ENCODE data around the gene DYNC1I1. TPM values are rescaled to one million over a fixed set of nuclear protein-coding genes. Genes with fewer than 3 reads are reported as not detected.

DYNC1I1 gene
- total RNA-seq, 1 donor from 2014 or later: 0.79 TPM

GRCh38 chr7:95951997-95952795 is 179.8 kb downstream of the DYNC1I1 start:
- no peak overlapping the region for H3K27ac ChIP-seq
- Mint-ChIP-seq H3K9me3 (no peaks in the 10 kb centered on the region), H3K36me3 (no peaks in the 10 kb centered on the region), H3K4me1 (no peaks in the 10 kb centered on the region), H3K27me3 (ENCODE audit: insufficient read depth, low read depth) (no peaks in the 10 kb centered on the region), H3K27ac (no peak overlapping the region), H3K4me3 (no peak overlapping the region)
- H4K20me1 ChIP-seq (ENCODE audit: low read depth): no peaks in the 10 kb centered on the region
- H3K36me3 ChIP-seq: no peaks in the 10 kb centered on the region
- H3K4me3 ChIP-seq: no peak overlapping the region
- no peaks in the 10 kb centered on the region for H3K9me3 ChIP-seq (ENCODE audit: low read depth)
- no peak for DNase-seq (ENCODE audit: low spot score)
- H3K4me2 ChIP-seq: no peak overlapping the region
- H3K4me1 ChIP-seq: no peaks in the 10 kb centered on the region
- H3F3A ChIP-seq (ENCODE audit: low read depth): no peaks in the 10 kb centered on the region
- TF ChIP-seq CTCF (IDR thresholded peaks at IDR 0.05) (no peak), EZH2 (IDR thresholded peaks at IDR 0.05) (no peak), EZH2phosphoT487 (IDR thresholded peaks at IDR 0.05) (no peak)
- no peak overlapping the region for H3K9ac ChIP-seq
- H3K27me3 ChIP-seq: no peaks in the 10 kb centered on the region
- no peak overlapping the region for H2AFZ ChIP-seq (replicated peaks)
- no peaks in the 10 kb centered on the region for H3K79me2 ChIP-seq (ENCODE audit: low read depth)

DNA sequence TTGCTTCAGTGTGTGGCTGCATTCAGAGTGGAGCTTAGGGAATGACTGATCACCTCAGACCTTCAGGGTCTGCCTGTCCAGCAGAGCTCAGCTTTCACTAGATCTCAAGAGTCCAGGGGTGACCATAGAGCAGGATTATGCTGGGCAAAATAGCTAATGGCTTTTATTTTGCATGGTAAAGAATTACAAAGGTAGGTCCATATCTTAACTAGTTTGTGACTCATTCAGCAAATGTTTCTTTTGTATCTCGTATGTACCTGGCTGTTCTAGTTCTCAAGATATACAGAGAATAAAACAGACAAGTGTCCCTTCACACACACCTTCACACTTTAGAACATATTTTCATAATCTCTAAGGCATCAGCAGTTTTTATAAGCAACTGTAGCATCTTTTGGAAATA is 180.5 kb downstream of the DYNC1I1 start:
- Histone ChIP-seq H3F3A (ENCODE audit: low read depth) (no peaks in the 10 kb centered on the region), H3K79me2 (ENCODE audit: low read depth) (no peaks in the 10 kb centered on the region), H3K27me3 (no peaks in the 10 kb centered on the region), H3K4me3 (no peak overlapping the region), H2AFZ (replicated peaks) (no peak overlapping the region), H4K20me1 (ENCODE audit: low read depth) (no peaks in the 10 kb centered on the region), H3K36me3 (no peaks in the 10 kb centered on the region), H3K4me1 (no peaks in the 10 kb centered on the region), H3K9ac (no peak overlapping the region), H3K27ac (no peak overlapping the region), H3K9me3 (ENCODE audit: low read depth) (no peaks in the 10 kb centered on the region), H3K4me2 (no peak overlapping the region)
- Mint-ChIP-seq H3K27ac (no peak overlapping the region), H3K4me1 (no peaks in the 10 kb centered on the region), H3K36me3 (no peaks in the 10 kb centered on the region), H3K4me3 (no peak overlapping the region), H3K9me3 (no peaks in the 10 kb centered on the region), H3K27me3 (ENCODE audit: insufficient read depth, low read depth) (no peaks in the 10 kb centered on the region)
- no peak for DNase-seq (ENCODE audit: low spot score)
- TF ChIP-seq EZH2phosphoT487 (IDR thresholded peaks at IDR 0.05) (no peak), CTCF (IDR thresholded peaks at IDR 0.05) (no peak), EZH2 (IDR thresholded peaks at IDR 0.05) (no peak)

GRCh38 chr7:95955748-95956147 is 183.4 kb downstream of the DYNC1I1 start:
- Mint-ChIP-seq H3K27me3 (ENCODE audit: insufficient read depth, low read depth) (no peaks in the 10 kb centered on the region), H3K4me3 (no peak overlapping the region), H3K36me3 (no peaks in the 10 kb centered on the region), H3K4me1 (no peaks in the 10 kb centered on the region), H3K27ac (no peak overlapping the region), H3K9me3 (no peaks in the 10 kb centered on the region)
- TF ChIP-seq EZH2 (IDR thresholded peaks at IDR 0.05) (no peak), EZH2phosphoT487 (IDR thresholded peaks at IDR 0.05) (no peak), CTCF (IDR thresholded peaks at IDR 0.05) (no peak)
- Histone ChIP-seq H4K20me1 (ENCODE audit: low read depth) (no peaks in the 10 kb centered on the region), H3K79me2 (ENCODE audit: low read depth) (no peaks in the 10 kb centered on the region), H3K4me3 (no peak overlapping the region), H3K36me3 (no peaks in the 10 kb centered on the region), H3K9me3 (ENCODE audit: low read depth) (no peaks in the 10 kb centered on the region), H3K4me1 (no peaks in the 10 kb centered on the region), H3F3A (ENCODE audit: low read depth) (no peaks in the 10 kb centered on the region), H3K27me3 (no peaks in the 10 kb centered on the region), H3K27ac (no peak overlapping the region), H3K4me2 (no peak overlapping the region), H2AFZ (replicated peaks) (no peak overlapping the region), H3K9ac (no peak overlapping the region)
- no peak for DNase-seq (ENCODE audit: low spot score)
